ENCODE data around the gene B3GNT3. TPM values are rescaled to one million over a fixed set of nuclear protein-coding genes. Genes with fewer than 3 reads are reported as not detected.

Gene B3GNT3
- total and polyA plus RNA-seq, 2 of the 4 experiments (the other 2 are of a cell fraction), result not detected

- TF ChIP-seq RAD21 (IDR thresholded peaks at IDR 0.05; ENCODE audit: low read length) (no peak), MXI1 (IDR thresholded peaks at IDR 0.05; ENCODE audit: borderline replicate concordance, low read depth, low read length) (no peak), MAFK (IDR thresholded peaks at IDR 0.05; ENCODE audit: low read depth, low read length) (no peak), SMC3 (IDR thresholded peaks at IDR 0.05; ENCODE audit: low read depth, low read length) (no peak), RFX5 (IDR thresholded peaks at IDR 0.05; ENCODE audit: low read depth, low read length) (no peak), ELK1 (IDR thresholded peaks at IDR 0.05; ENCODE audit: borderline replicate concordance, low read depth, low read length) (no peak), USF2 (IDR thresholded peaks at IDR 0.05; ENCODE audit: low read depth, low read length) (no peak)
- Histone ChIP-seq H3K4ac (ENCODE audit: low read depth, low read length) (no peak overlapping the region), H3K4me3 (ENCODE audit: insufficient read depth, low read depth, low read length) (no peak overlapping the region), H3K27ac (ENCODE audit: insufficient read depth, low read length) (no peak overlapping the region), H4K5ac (ENCODE audit: low read depth, low read length) (no peak overlapping the region), H3K56ac (ENCODE audit: extremely low read depth, insufficient read depth, low read length) (no peak overlapping the region), H3K18ac (ENCODE audit: low read depth, low read length) (no peak overlapping the region), H2AK5ac (ENCODE audit: low read depth, low read length) (no peak overlapping the region), H3K4me1 (ENCODE audit: control insufficient read depth, insufficient read depth, low read length) (no peaks in the 10 kb centered on the region), H3K9ac (ENCODE audit: low read depth, low read length) (no peak overlapping the region), H3K4me2 (ENCODE audit: low read depth, low read length) (no peak overlapping the region), H4K20me1 (ENCODE audit: insufficient read depth, low read length) (no peaks in the 10 kb centered on the region), H2BK15ac (ENCODE audit: low read depth, low read length) (no peak overlapping the region), H3K23ac (ENCODE audit: low read depth, low read length) (no peak overlapping the region), H3K27me3 (ENCODE audit: control insufficient read depth, insufficient read depth, low read length) (peaks cover 3% of the 10 kb centered on the region; the same call in 1 of the 2 replicates), H2BK120ac (ENCODE audit: low read depth, low read length) (no peak overlapping the region), H2BK5ac (ENCODE audit: low read depth, low read length, poor library complexity, severe bottlenecking) (no peak overlapping the region), H3K14ac (replicated peaks; ENCODE audit: low read depth, low read length) (no peak overlapping the region), H4K91ac (ENCODE audit: insufficient read depth, low read depth, low read length) (no peak overlapping the region), H4K8ac (ENCODE audit: low read depth in 2 of 2, low read length in 2 of 2) (no peak overlapping the region), H2BK20ac (ENCODE audit: low read depth, low read length) (no peak overlapping the region), H3K9me1 (ENCODE audit: insufficient read depth, low read length) (no peaks in the 10 kb centered on the region), H3K36me3 (ENCODE audit: control insufficient read depth, insufficient read depth, low read length) (no peaks in the 10 kb centered on the region), H2AFZ (replicated peaks; ENCODE audit: low read length, poor library complexity) (no peak overlapping the region), H2AK9ac (replicated peaks; ENCODE audit: low read depth, low read length, poor library complexity) (no peak overlapping the region), H3K79me1 (ENCODE audit: low read depth in 1 of 2, low read length in 2 of 2) (no peaks in the 10 kb centered on the region), H3K9me3 (ENCODE audit: control insufficient read depth, insufficient read depth, low read length) (no peaks in the 10 kb centered on the region)
- no TSS peak for BruUV-seq (replicated peaks)
- CTCF ChIA-PET, result no interaction called here
- ATAC-seq (ENCODE audit: low read depth) (no peak), DNase-seq (no peak)
- WGBS, 2 experiments (ENCODE audit: extremely low coverage in 2 of 2, insufficient read length in 1 of 2), result no CpG with 5 or more reads among the region's 4 CpGs
- intact Hi-C loops (cut with micrococcal nuclease) (loop anchor here (10.0 kb wide), 2 partner anchors 266 to 306 kb away; no protein-coding TSS in a partner anchor), dilution Hi-C loops (cut with HindIII; ENCODE audit: low sequenced_read_pairs, unreplicated experiment) (no loop called here), in situ Hi-C loops (cut with MboI; ENCODE audit: low sequenced_read_pairs) (no loop called here)
- POLR2A ChIA-PET (ENCODE audit: unreplicated experiment), result no interaction called here
Measured at GRCh38 chr19:17761148-17761547, 33.8 kb upstream of the B3GNT3 start.
